Measurements from ENCODE around the gene WSB1.
"Not testable (repeated sequence)": the region's sequence is repeated elsewhere in the genome, so short reads cannot be mapped to it uniquely, and the experiment has no call there.

Gene WSB1

GRCh38 chr17:27293898-27294688, at the start of gene WSB1:
WSB1 (plus strand) TSS chr17:27294114; CDS start chr17:27294396, 282 bp downstream.
- DNase-seq = peak; percentile 94 to 95

- peak; percentile 99 for DNase-seq
These were observed 49.3 kb upstream of the WSB1 start for GRCh38 chr17:27244491-27245223.

- DNase-seq = peak; percentile 96
These were observed 48.7 kb upstream of the WSB1 start for GRCh38 chr17:27245230-27245696.

GRCh38 chr17:27246537-27246936, 47.4 kb upstream of the WSB1 start:
- DNase-seq = no peak

GRCh38 chr17:27247071-27247957, 46.6 kb upstream of the WSB1 start:
- no peak for DNase-seq

GRCh38 chr17:27247958-27248342, 46.0 kb upstream of the WSB1 start:
- DNase-seq = no peak

- DNase-seq = not testable (repeated sequence)
These were observed 43.1 kb upstream of the WSB1 start for GRCh38 chr17:27250791-27251190.

GRCh38 chr17:27254802-27255201, 39.1 kb upstream of the WSB1 start:
- DNase-seq = not testable (repeated sequence)

GRCh38 chr17:27256225-27257030, 37.5 kb upstream of the WSB1 start:
- no peak for DNase-seq

GRCh38 chr17:27257031-27257357, 36.9 kb upstream of the WSB1 start:
- no peak for DNase-seq

GRCh38 chr17:27259356-27259755, 34.6 kb upstream of the WSB1 start:
- DNase-seq = no peak

- no peak for DNase-seq
These were observed 30.5 kb upstream of the WSB1 start for GRCh38 chr17:27263386-27263785.

GRCh38 chr17:27264068-27264812, 29.7 kb upstream of the WSB1 start:
- no peak for DNase-seq

GRCh38 chr17:27265333-27265732, 28.6 kb upstream of the WSB1 start:
- DNase-seq = no peak

GRCh38 chr17:27266228-27266627, 27.7 kb upstream of the WSB1 start:
- DNase-seq = no peak

GRCh38 chr17:27268394-27269085, 25.4 kb upstream of the WSB1 start:
- no peak for DNase-seq

- DNase-seq = peak in 1 of 2 experiments; percentile 30
These were observed 24.7 kb upstream of the WSB1 start for GRCh38 chr17:27269201-27269600.

GRCh38 chr17:27269974-27270373, 23.9 kb upstream of the WSB1 start:
- no peak for DNase-seq

GRCh38 chr17:27276653-27277156, 17.2 kb upstream of the WSB1 start:
- DNase-seq = no peak

- not testable (repeated sequence) for DNase-seq
These were observed 14.8 kb upstream of the WSB1 start for GRCh38 chr17:27279132-27279531.

GRCh38 chr17:27280527-27280926, 13.4 kb upstream of the WSB1 start:
- DNase-seq = no peak

Data from AML-193 (cell line).